K562 (cell line): ENCODE data around the gene MYO15A. TPM values are rescaled to one million over a fixed set of nuclear protein-coding genes. Genes with fewer than 3 reads are reported as not detected.

Source experiments
- ATAC-seq: fragments of 200-7000 bp; cut with Tn5 transposase; 3 replicates; pipeline ENCODE4 v1.9.1; 2020; ENCODE audit warnings: moderate library complexity
- BruUV-seq: library from RNA; stranded (reverse); fragments of 400-500 nt; replicated peaks from 2 replicates; lab custom pipeline; 2021; lab: Mats Ljungman, UMichigan
- CTCF ChIA-PET: fragments of 300-600 bp; formaldehyde crosslinking; extraction: SDS; loops from one replicate; lab custom pipeline; 2021; ENCODE audit warnings: low intra/inter-chr PET ratio; lab: Yijun Ruan, JAX
- POLR2A ChIA-PET: fragments of 300-600, 350-650 bp; sonication (Branson Sonifier 250); formaldehyde crosslinking; extraction: SDS; loops from one replicate; lab custom pipeline; 2021; ENCODE audit warnings: antibody characterized with exemption, inconsistent platforms; lab: Yijun Ruan, JAX
- DNase-seq, 4 experiments: peaks; one replicate each; pipeline versions ENCODE4 v3.0.0 to v3.0.0-alpha.2; 2011 to 2018; ENCODE audit warnings: low spot score in 3 of 4, mixed read lengths in 3 of 4; ENCODE audit errors: extremely low read depth in 1 of 4
- FAIRE-seq: peaks from 2 replicates; lab custom pipeline; 2011; peaks lifted over from hg19 to GRCh38; lab: Jason Lieb, UNC
- H2AFZ ChIP-seq: 2 replicates; pipeline ENCODE4 v1.6.0; 2011; ENCODE audit warnings: low read depth, low read length, control low read depth, inconsistent platforms
- H3K27ac ChIP-seq: fragments of 200-600 bp; 3 replicates; pipeline ENCODE4 v1.8.0; 2011; ENCODE audit warnings: low read depth, mild to moderate bottlenecking, control low read depth, inconsistent platforms, low read length, moderate library complexity, mixed read lengths; ENCODE audit errors: extremely low read depth
- H3K27me3 ChIP-seq, 2 experiments: fragments of 300-600 bp in 1 of 2; 2 replicates in 1 of 2; 3 replicates in 1 of 2; pipeline versions ENCODE4 v1.6.0 to v1.8.0; 2011; ENCODE audit warnings: inconsistent platforms in 2 of 2, low read length in 2 of 2, mild to moderate bottlenecking in 1 of 2, mixed read lengths in 1 of 2, moderate library complexity in 1 of 2; ENCODE audit not compliant: control insufficient read depth in 2 of 2, insufficient read depth in 2 of 2
- H3K36me3 ChIP-seq: fragments of 300-600 bp; 3 replicates; pipeline ENCODE4 v1.8.0; 2011; ENCODE audit warnings: mild to moderate bottlenecking, low read length, inconsistent platforms; ENCODE audit not compliant: control insufficient read depth, insufficient read depth
- H3K4me1 ChIP-seq, 2 experiments: fragments of 200-600 bp in 1 of 2; replicated peaks in 1 of 2; 2 replicates in 1 of 2; 3 replicates in 1 of 2; pipeline versions ENCODE4 v1.5.1 to v1.8.0; 2011; ENCODE audit warnings: inconsistent platforms in 2 of 2, low read length in 2 of 2, mild to moderate bottlenecking in 1 of 2, mixed read lengths in 1 of 2, moderate library complexity in 1 of 2; ENCODE audit not compliant: control insufficient read depth in 2 of 2, insufficient read depth in 2 of 2
- H3K4me2 ChIP-seq: 2 replicates; pipeline ENCODE4 v1.6.1; 2011; ENCODE audit warnings: low read length, control low read depth, inconsistent platforms, mixed read lengths; ENCODE audit not compliant: insufficient read depth
- H3K4me3 ChIP-seq: fragments of 200-600 bp; sonication (generic), shearing (Covaris generic); 2 replicates; pipeline ENCODE4 v1.5.1; 2016; ENCODE audit warnings: control low read depth, inconsistent platforms
- H3K79me2 ChIP-seq: fragments of 200-600 bp; 3 replicates; pipeline ENCODE4 v1.8.0; 2011; ENCODE audit warnings: low read length, inconsistent platforms; ENCODE audit not compliant: control insufficient read depth, insufficient read depth
- H3K9ac ChIP-seq, 2 experiments: 2 replicates each; pipeline versions ENCODE4 v1.6.0 to v1.6.1; 2011; ENCODE audit warnings: low read depth in 2 of 2, low read length in 2 of 2, control low read depth in 1 of 2, inconsistent platforms in 1 of 2, mild to moderate bottlenecking in 1 of 2, mixed read lengths in 1 of 2; ENCODE audit not compliant: insufficient read depth in 1 of 2
- H3K9me1 ChIP-seq: one replicate; pipeline ENCODE4 v1.6.0; 2011; ENCODE audit warnings: inconsistent platforms, mild to moderate bottlenecking, low read length, moderate library complexity; ENCODE audit not compliant: control insufficient read depth, insufficient read depth
- H3K9me3 ChIP-seq: replicated peaks from 2 replicates; pipeline ENCODE4 v1.5.1; 2011; ENCODE audit warnings: low read depth, low read length, inconsistent platforms; ENCODE audit not compliant: control insufficient read depth, insufficient read depth
- H4K20me1 ChIP-seq: replicated peaks from 2 replicates; pipeline ENCODE4 v1.6.1; 2011; ENCODE audit warnings: low read length, inconsistent platforms, mixed read lengths; ENCODE audit not compliant: control insufficient read depth, insufficient read depth
- ARID2 ChIP-seq: fragments of 450-650 bp; IDR thresholded peaks from 2 replicates; pipeline ENCODE4 v1.6.1; 2017; ENCODE audit warnings: antibody characterized with exemption, mild to moderate bottlenecking
- CBFA2T2 ChIP-seq: fragments of 450-650 bp; conservative IDR thresholded peaks from 2 replicates; pipeline ENCODE4 v1.6.1; 2017; ENCODE audit warnings: mild to moderate bottlenecking
- E2F8 ChIP-seq: fragments of 450-650 bp; IDR thresholded peaks from 2 replicates; pipeline ENCODE4 v1.7.1; 2018; ENCODE audit warnings: mild to moderate bottlenecking, low read depth; ENCODE audit not compliant: partially characterized antibody
- ELF1 ChIP-seq: fragments of 200-800 bp; sonication (Bioruptor generic); IDR thresholded peaks from 2 replicates; pipeline ENCODE4 v1.6.1; 2016; ENCODE audit warnings: missing genetic modification characterization, missing compliant biosample characterization
- HINFP ChIP-seq: fragments of 450-650 bp; conservative IDR thresholded peaks from 2 replicates; pipeline ENCODE4 v1.6.1; 2016; ENCODE audit warnings: missing genetic modification characterization, low read depth, mild to moderate bottlenecking, control low read depth, missing compliant biosample characterization
- HSF4 ChIP-seq: fragments of 250-450 bp; sonication (Bioruptor Pico); IDR thresholded peaks from 2 replicates; pipeline ENCODE4 v2.1.2; 2022; ENCODE audit warnings: mild to moderate bottlenecking, moderate library complexity, borderline replicate concordance
- KLF13 ChIP-seq: fragments of 450-650 bp; IDR thresholded peaks from 2 replicates; pipeline ENCODE4 v1.6.1; 2016; ENCODE audit warnings: missing genetic modification characterization, low read depth, mild to moderate bottlenecking, missing compliant biosample characterization, moderate library complexity, borderline replicate concordance
- KLF16 ChIP-seq: IDR thresholded peaks from 2 replicates; pipeline ENCODE4 v1.6.1; 2016; ENCODE audit warnings: antibody characterized with exemption
- SNAPC5 ChIP-seq: fragments of 250-450 bp; sonication (Bioruptor Pico); IDR thresholded peaks from 2 replicates; pipeline ENCODE4 v1.8.0; 2021; ENCODE audit warnings: moderate library complexity, mild to moderate bottlenecking, inconsistent platforms
- SPI1 ChIP-seq: IDR thresholded peaks from 2 replicates; pipeline ENCODE4 v1.6.1; 2011; ENCODE audit warnings: low read depth, low read length, control low read depth, borderline replicate concordance
- ZNF518B ChIP-seq: fragments of 250-450 bp; sonication (Bioruptor Pico); IDR thresholded peaks from 2 replicates; pipeline ENCODE4 v1.5.0; 2021; ENCODE audit warnings: mild to moderate bottlenecking, moderate library complexity
- ZNF79 ChIP-seq: fragments of 250-450 bp; sonication (Bioruptor Pico); IDR thresholded peaks from 2 replicates; pipeline ENCODE4 v1.4.0; 2020; ENCODE audit warnings: low read depth, mild to moderate bottlenecking, moderate library complexity
- WGBS: fragments of 100-300 bp; shearing (Covaris generic); methylation state at CpG from one replicate; pipeline ENCODE4 v1.1.6; 2016; ENCODE audit warnings: low coverage, mixed read lengths; ENCODE audit not compliant: insufficient coverage; ENCODE audit errors: missing lambda C conversion rate; 5-methylcytosine and 5-hydroxymethylcytosine counted together
- in situ Hi-C: fragments of 300-500 bp; cut with MboI; formaldehyde crosslinking; loops from 4 replicates; pipeline ENCODE4 v1.15.0; 2018; ENCODE audit warnings: inconsistent platforms, mixed read lengths
- intact Hi-C: fragments of 100-400 bp; cut with micrococcal nuclease; formaldehyde crosslinking; loops from 2 replicates; pipeline ENCODE4 v1.14.2; 2022
- polyA plus RNA-seq, 8 experiments: library from polyadenylated mRNA; depleted of rRNA in 4 of 8; stranded (reverse) in 5 of 8; unstranded in 3 of 8; fragments of >200 nt; fragmentation: Nextera tagmentation in 2 of 8; fragmentation: Illumina TruSeq in 1 of 8; extraction: Ambion mirVana in 2 of 8; extraction: Trizol in 1 of 8; gene quantifications; 2 replicates each; pipeline versions ENCODE4 v1.2.1 to v1.2.3, GENCODE V29; 2011 to 2014; ENCODE audit warnings: inconsistent platforms in 1 of 8, missing spikeins in 1 of 8
- total RNA-seq, 7 experiments: library from RNA; depleted of rRNA in 6 of 7; stranded (reverse); fragments of >200 nt in 6 of 7; fragmentation: Illumina TruSeq in 2 of 7; extraction: Trizol in 2 of 7; gene quantifications; 2 replicates each; pipeline versions ENCODE4 v1.2.1 to v1.2.3, GENCODE V29; 2011 to 2021; ENCODE audit warnings: low replicate concordance in 1 of 7

Gene MYO15A
- total and polyA plus RNA-seq, 9 of the 15 experiments (the other 6 are each of a cell fraction or from before 2014, with no cell fraction given), result 0.05 to 0.88 (median 0.14) TPM; not detected in 1

- TF ChIP-seq ZNF518B (CRISPR knock-in tag) (no peak), ZNF79 (CRISPR knock-in tag) (no peak), KLF16 (no peak)
Observed at GRCh38 chr17:18197535-18198194, 89.1 kb downstream of the MYO15A start (continued).

GRCh38 chr17:18198530-18198929 lies 90.0 kb downstream of the MYO15A start:
- H4K20me1 ChIP-seq, result peaks cover 22% of the 10 kb centered on the region
- no peak overlapping the region for H3K27ac ChIP-seq
- intact Hi-C loops (no loop called here), in situ Hi-C loops (no loop called here)
- peaks cover 3% of the 10 kb centered on the region for H3K9me1 ChIP-seq
- 100% methylated on average over 4 of the region's 4 CpGs for WGBS
- no peak overlapping the region for H3K4me2 ChIP-seq
- H3K4me3 ChIP-seq, result no peak overlapping the region
- BruUV-seq, result no TSS peak
- DNase-seq (no peak), ATAC-seq (no peak), FAIRE-seq (no peak)
- ChIA-PET CTCF (interaction anchor here (0.6 kb wide), 1 partner anchor 15 kb away, joined by 5 read pairs; no protein-coding TSS in a partner anchor), POLR2A (interaction anchor here (0.6 to 0.7 kb wide), 2 partner anchors 15 to 128 kb away, joined by 4 read pairs; partner anchors contain the start of gene ALKBH5)
- H3K4me1 ChIP-seq, result no peaks in the 10 kb centered on the region; a peak in 1 of 5 replicates
- H3K79me2 ChIP-seq, result peaks cover 62% of the 10 kb centered on the region
- H2AFZ ChIP-seq, result no peak overlapping the region
- no peaks in the 10 kb centered on the region for H3K27me3 ChIP-seq
- H3K36me3 ChIP-seq, result peaks cover 76% of the 10 kb centered on the region
- H3K9ac ChIP-seq, result no peak overlapping the region
- H3K9me3 ChIP-seq, result no peaks in the 10 kb centered on the region
- TF ChIP-seq ELF1 (tag), result no peak
- no peak for TF ChIP-seq CBFA2T2
- no peak for TF ChIP-seq HSF4 (CRISPR knock-in tag)
- no peak for TF ChIP-seq ARID2
- TF ChIP-seq SPI1, result no peak
- TF ChIP-seq E2F8, result no peak
- TF ChIP-seq SNAPC5 (CRISPR knock-in tag), result no peak
- no peak for TF ChIP-seq HINFP (tag)
- TF ChIP-seq KLF13 (tag), result no peak
